GM13977 (cell line): ENCODE measurements around the gene E4F1.

Source experiments
- DNase-seq: peaks from one replicate; pipeline ENCODE4 v3.0.0; 2012; ENCODE audit warnings: low spot score
- CTCF ChIP-seq: IDR thresholded peaks from 2 replicates; pipeline ENCODE4 v1.5.1; 2012; ENCODE audit warnings: mild to moderate bottlenecking, control low read depth; ENCODE audit not compliant: insufficient read depth; ENCODE audit errors: extremely low read depth, missing control alignments
- in situ Hi-C: fragments of 300-500 bp; cut with MboI; formaldehyde crosslinking; loops from one replicate; pipeline ENCODE4 v1.12.0; 2022; ENCODE audit warnings: low sequenced_read_pairs, low pct_unique_long_range_greater_than_20kb, mixed read lengths, inconsistent platforms; ENCODE audit not compliant: unreplicated experiment

The E4F1 gene

GRCh38 chr16:2177561-2177960, 45.8 kb upstream of the E4F1 start:
- no peak for DNase-seq
- TF ChIP-seq CTCF: no peak
- in situ Hi-C loops: no loop called here

- no peak for TF ChIP-seq CTCF
- DNase-seq: no peak
- in situ Hi-C loops: no loop called here
These were observed 44.9 kb upstream of the E4F1 start for GRCh38 chr16:2178321-2179106.

GRCh38 chr16:2179107-2179501, 44.3 kb upstream of the E4F1 start:
- in situ Hi-C loops: no loop called here
- TF ChIP-seq CTCF: no peak

GRCh38 chr16:2179576-2179975, 43.8 kb upstream of the E4F1 start:
- no peak for DNase-seq
- TF ChIP-seq CTCF: no peak
- in situ Hi-C loops: no loop called here

More at GRCh38 chr16:2179107-2179501, 44.3 kb upstream of the E4F1 start:
- no peak for DNase-seq

- in situ Hi-C loops: no loop called here
- DNase-seq: no peak
- no peak for TF ChIP-seq CTCF
These were observed 42.9 kb upstream of the E4F1 start for GRCh38 chr16:2180461-2180860.

- in situ Hi-C loops: no loop called here
- DNase-seq: no peak
- TF ChIP-seq CTCF: no peak
These were observed 42.1 kb upstream of the E4F1 start for GRCh38 chr16:2180962-2181923.
